Breast epithelium (tissue), 4 donors: ENCODE results near the gene HHATL. TPM values are rescaled to one million over a fixed set of nuclear protein-coding genes. Genes with fewer than 3 reads are reported as not detected.
A peak's percentile ranks its signal among the peaks of the same experiment; 100 is the strongest.

Source experiments
- DNase-seq, 2 donors: peaks; one replicate each; pipeline ENCODE4 v3.0.0-alpha.2; 2019; ENCODE audit warnings: low spot score in 2 of 2
- H3K27ac ChIP-seq, 2 donors: fragments of 200-600 bp; sonication (generic) in 1 of 2; one replicate each; pipeline ENCODE4 v1.5.1; 2016 to 2019; ENCODE audit warnings: mild to moderate bottlenecking in 1 of 2
- H3K27me3 ChIP-seq, 2 donors: fragments of 200-600 bp; sonication (generic) in 1 of 2; one replicate each; pipeline versions ENCODE4 v1.5.1 to v1.6.0; 2017 to 2019; ENCODE audit warnings: control low read depth in 1 of 2, mild to moderate bottlenecking in 1 of 2
- H3K36me3 ChIP-seq: fragments of 200-600 bp; one replicate; pipeline ENCODE4 v1.5.1; 2019
- H3K4me1 ChIP-seq, 2 donors: fragments of 200-600 bp; sonication (generic); one replicate each; pipeline ENCODE4 v1.5.1; 2016 to 2019; ENCODE audit warnings: control low read depth in 1 of 2
- H3K4me3 ChIP-seq, 3 donors: fragments of 200-600 bp; sonication (generic); 1 replicate in 2 of 3; 2 replicates in 1 of 3; pipeline ENCODE4 v1.5.1; 2016 to 2019; ENCODE audit warnings: mild to moderate bottlenecking in 3 of 3, moderate library complexity in 2 of 3
- H3K9me3 ChIP-seq, 2 donors: fragments of 200-600 bp; sonication (generic) in 1 of 2; one replicate each; pipeline ENCODE4 v1.5.1; 2016 to 2019; ENCODE audit warnings: control low read depth in 1 of 2
- POLR2A ChIP-seq: fragments of 450-650 bp; IDR thresholded peaks from one replicate; pipeline ENCODE4 v1.6.1; 2016; ENCODE audit warnings: antibody characterized with exemption, mild to moderate bottlenecking, moderate library complexity
- POLR2AphosphoS5 ChIP-seq, 3 donors: sonication (generic); formaldehyde crosslinking; IDR thresholded peaks; one replicate each; pipeline ENCODE4 v1.6.1; 2017; ENCODE audit warnings: antibody characterized with exemption in 3 of 3
- intact Hi-C: fragments of 100-400 bp; cut with DNase I; formaldehyde crosslinking; loops from one replicate; pipeline ENCODE4 v1.15.1; 2023; ENCODE audit warnings: low total_unique reads
- total RNA-seq, 3 donors: library from RNA; depleted of rRNA; stranded (reverse); fragments of >200 nt; gene quantifications; one replicate each; pipeline ENCODE4 v1.1.0, GENCODE V29; 2016
- TF ChIP-seq, protein P1 (sequence below), 3 donors: fragments of 450-650 bp; IDR thresholded peaks; one replicate each; pipeline ENCODE4 v1.5.1; 2016 to 2017; ENCODE audit warnings: antibody characterized with exemption in 3 of 3, mild to moderate bottlenecking in 3 of 3, moderate library complexity in 3 of 3

Gene HHATL
- total RNA-seq, 3 donors from 2014 or later: 0.32 to 1.6 TPM; not detected in 1

DNA sequence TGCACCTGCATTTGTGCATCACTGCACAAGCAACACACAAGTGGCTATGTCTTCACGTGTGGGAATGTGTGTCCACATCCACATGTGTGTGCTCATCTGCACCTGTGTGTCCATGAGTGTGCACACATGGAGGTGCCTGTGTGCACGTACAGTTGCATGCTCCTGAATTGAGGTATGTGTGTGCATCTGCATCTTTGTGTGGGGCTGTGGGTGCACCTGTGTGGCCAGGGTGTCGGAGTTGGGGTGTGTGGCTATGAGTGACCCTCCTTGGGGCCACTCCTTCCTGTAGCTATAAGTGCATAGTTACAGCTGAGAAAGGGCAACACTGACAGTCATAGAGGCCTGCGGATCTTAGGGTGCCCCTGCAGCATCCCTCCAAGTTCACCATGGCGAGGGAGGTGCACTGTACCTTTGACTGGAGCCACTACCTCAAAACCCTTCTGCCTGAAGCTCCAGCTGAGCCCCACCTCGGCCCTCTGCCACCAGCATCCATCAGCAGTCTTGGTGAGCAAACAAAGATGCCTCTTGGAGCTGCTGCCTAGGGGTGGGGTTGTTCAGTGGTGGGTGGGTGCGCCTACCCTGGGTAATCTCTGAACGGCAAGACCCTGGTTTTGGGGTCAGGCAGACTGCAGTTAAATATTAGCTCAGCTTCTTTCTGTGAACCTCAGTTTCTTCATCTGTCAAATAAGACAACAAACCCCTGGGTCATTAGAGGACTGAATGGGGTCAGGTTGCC, 5.2 kb upstream of the HHATL start:
- H3K9me3 ChIP-seq: no peaks in the 10 kb centered on the region

DNA sequence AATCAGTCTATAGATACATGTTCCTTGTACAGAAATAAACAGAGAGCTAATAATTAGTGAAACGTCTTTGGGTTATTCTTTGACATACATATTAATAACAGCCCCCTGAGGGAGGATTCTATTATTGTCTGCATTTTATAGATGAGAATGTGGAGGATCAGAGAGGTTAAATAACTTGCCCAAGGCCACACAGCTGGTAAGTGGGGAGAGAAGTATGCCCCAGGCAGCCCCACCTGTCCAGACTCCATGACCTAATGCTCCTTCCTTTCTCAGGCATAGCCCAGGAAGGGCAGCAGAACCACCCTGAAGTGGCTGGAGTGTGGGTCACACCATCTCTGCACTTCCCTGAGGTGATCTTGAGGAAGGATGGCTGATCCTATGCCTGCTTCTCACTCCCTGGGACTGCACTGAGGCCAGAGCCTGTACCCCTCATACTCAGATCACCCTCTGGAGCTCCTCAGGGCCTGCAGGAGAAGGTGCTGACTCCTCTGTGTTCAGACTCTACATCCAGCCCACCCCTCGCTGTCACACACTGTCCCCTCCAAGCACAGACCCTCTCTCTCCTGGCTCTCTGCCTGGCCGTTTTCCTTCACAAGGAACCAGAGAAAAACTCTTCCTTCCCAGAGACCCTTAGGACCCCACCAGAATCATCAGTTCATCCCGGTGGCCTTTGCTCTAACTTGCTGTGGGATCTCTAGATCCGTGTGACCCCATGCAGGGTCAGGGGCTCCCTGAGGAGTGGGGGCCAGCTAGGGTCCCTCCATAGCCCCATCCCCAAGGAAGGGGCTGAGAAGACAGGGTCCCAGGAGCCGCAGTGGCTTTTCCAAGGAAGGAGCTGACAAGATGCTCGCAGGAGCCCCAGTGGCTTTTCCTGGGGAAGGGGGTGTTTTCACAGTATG, 4.4 kb upstream of the HHATL start:
- intact Hi-C loops: no loop called here
- Histone ChIP-seq H3K27ac (no peak overlapping the region), H3K27me3 (no peaks in the 10 kb centered on the region), H3K4me1 (no peaks in the 10 kb centered on the region), H3K4me3 (no peak overlapping the region), H3K9me3 (no peaks in the 10 kb centered on the region), H3K36me3 (no peaks in the 10 kb centered on the region)
- TF ChIP-seq POLR2AphosphoS5 (IDR thresholded peaks at IDR 0.05): no peak
- no peak for TF ChIP-seq POLR2A
- TF ChIP-seq, protein P1, sequence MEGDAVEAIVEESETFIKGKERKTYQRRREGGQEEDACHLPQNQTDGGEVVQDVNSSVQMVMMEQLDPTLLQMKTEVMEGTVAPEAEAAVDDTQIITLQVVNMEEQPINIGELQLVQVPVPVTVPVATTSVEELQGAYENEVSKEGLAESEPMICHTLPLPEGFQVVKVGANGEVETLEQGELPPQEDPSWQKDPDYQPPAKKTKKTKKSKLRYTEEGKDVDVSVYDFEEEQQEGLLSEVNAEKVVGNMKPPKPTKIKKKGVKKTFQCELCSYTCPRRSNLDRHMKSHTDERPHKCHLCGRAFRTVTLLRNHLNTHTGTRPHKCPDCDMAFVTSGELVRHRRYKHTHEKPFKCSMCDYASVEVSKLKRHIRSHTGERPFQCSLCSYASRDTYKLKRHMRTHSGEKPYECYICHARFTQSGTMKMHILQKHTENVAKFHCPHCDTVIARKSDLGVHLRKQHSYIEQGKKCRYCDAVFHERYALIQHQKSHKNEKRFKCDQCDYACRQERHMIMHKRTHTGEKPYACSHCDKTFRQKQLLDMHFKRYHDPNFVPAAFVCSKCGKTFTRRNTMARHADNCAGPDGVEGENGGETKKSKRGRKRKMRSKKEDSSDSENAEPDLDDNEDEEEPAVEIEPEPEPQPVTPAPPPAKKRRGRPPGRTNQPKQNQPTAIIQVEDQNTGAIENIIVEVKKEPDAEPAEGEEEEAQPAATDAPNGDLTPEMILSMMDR (IDR thresholded peaks at IDR 0.05): no peak
- DNase-seq: peak in 1 of 2 donors; percentile 6

More for the DNA sequence above, 5.2 kb upstream of the HHATL start:
- Histone ChIP-seq H3K4me1 (no peaks in the 10 kb centered on the region), H3K36me3 (no peaks in the 10 kb centered on the region), H3K27me3 (no peaks in the 10 kb centered on the region), H3K27ac (no peak overlapping the region), H3K4me3 (no peak overlapping the region)
- peak in 1 of 2 donors; percentile 9 for DNase-seq
- TF ChIP-seq, protein P1 (IDR thresholded peaks at IDR 0.05): no peak
- TF ChIP-seq POLR2A (no peak), POLR2AphosphoS5 (IDR thresholded peaks at IDR 0.05) (no peak)
- intact Hi-C loops: no loop called here

DNA sequence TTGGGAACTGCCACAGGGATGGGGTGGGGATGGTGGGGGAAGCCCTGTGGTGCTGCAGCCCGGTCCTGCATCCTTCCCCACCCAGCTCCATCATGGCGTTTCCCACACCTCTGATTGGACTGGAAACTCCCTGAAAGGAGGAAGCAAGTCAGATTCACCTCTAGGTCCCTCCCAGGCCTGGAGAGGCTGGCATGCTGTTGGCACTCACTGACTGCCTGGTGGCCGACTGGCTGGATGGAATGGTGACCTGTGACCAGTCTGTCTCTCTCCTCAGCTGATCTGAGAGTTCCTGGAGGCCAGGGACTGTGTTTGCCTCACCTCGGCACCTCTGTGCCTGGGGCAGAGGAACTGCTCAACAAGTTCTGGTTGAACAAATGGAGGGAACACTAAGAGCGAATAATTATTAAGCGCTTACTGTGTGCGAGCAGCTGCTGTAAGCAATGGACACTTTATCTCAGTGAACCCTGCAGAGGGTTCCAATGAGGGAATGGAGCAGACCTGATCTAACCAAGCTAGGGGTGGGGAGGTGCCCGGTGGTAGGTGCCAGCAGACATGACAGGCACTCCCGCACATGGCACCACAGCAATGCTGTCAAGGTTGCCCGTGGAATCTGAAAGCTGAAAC, 3.5 kb upstream of the HHATL start:
- intact Hi-C loops: no loop called here
- TF ChIP-seq, protein P1 (IDR thresholded peaks at IDR 0.05): no peak
- TF ChIP-seq POLR2AphosphoS5 (IDR thresholded peaks at IDR 0.05): no peak
- peak in 1 of 2 donors; percentile 22 for DNase-seq
- H3K27ac ChIP-seq: no peak overlapping the region
- no peak overlapping the region for H3K4me3 ChIP-seq
- no peaks in the 10 kb centered on the region for H3K4me1 ChIP-seq
- no peaks in the 10 kb centered on the region for H3K27me3 ChIP-seq
- H3K9me3 ChIP-seq: no peaks in the 10 kb centered on the region
- H3K36me3 ChIP-seq: no peaks in the 10 kb centered on the region

DNA sequence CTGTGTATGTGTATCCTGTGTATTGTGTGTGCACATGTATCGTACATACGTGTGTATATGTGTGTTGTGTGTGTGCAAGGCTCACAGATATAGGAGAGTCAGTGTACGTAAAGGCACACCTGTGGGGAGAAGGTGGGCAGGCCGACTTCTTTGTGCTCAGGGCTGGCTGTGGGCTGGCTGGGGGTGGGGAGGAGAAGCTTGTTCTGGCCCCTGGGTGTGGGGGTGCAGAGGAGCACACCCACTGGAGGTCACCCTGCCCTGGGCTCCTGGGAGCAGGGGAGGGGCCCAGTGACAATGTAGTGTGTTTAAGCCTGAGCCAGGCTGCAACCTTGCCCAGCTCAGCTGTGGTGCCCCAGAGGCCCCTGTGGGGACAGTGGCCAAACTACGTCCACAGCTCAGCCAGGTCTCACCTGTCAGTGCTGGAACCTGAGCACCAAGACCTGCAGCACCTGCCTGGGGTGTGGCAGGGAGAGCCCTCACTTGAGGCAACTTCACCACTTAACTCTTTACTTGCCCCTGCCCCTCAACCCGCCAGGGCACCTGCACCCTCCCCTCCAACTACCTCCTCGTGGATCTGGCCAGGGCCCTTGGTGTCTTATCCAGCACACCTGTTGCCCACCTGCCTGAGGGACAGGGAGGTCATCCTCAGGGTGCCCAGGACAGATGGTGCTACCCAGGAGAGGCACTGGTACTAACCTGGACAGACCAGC, 2.6 kb upstream of the HHATL start:
- DNase-seq: peak in 1 of 2 donors; percentile 35
- no peaks in the 10 kb centered on the region for H3K9me3 ChIP-seq
- H3K27ac ChIP-seq: no peak overlapping the region
- H3K4me3 ChIP-seq: no peak overlapping the region
- intact Hi-C loops: no loop called here
- H3K4me1 ChIP-seq: no peaks in the 10 kb centered on the region
- no peaks in the 10 kb centered on the region for H3K27me3 ChIP-seq
- TF ChIP-seq POLR2A (no peak), POLR2AphosphoS5 (IDR thresholded peaks at IDR 0.05) (no peak)
- TF ChIP-seq, protein P1 (IDR thresholded peaks at IDR 0.05): no peak
- H3K36me3 ChIP-seq: no peaks in the 10 kb centered on the region
